HG03025 (cell line): ENCODE measurements around the gene ACKR4.
A peak's percentile ranks its signal among the peaks of the same experiment; 100 is the strongest.
"Not testable (repeated sequence)": the region's sequence is repeated elsewhere in the genome, so short reads cannot be mapped to it uniquely, and the experiment has no call there.

Experiments
- ATAC-seq: cut with Tn5 transposase; IDR thresholded peaks from one replicate; pipeline ENCODE4 v1.9.1; 2021; ENCODE audit warnings: mild to moderate bottlenecking, moderate library complexity; ENCODE audit not compliant: unreplicated experiment, low FRiP score

ACKR4 gene

DNA sequence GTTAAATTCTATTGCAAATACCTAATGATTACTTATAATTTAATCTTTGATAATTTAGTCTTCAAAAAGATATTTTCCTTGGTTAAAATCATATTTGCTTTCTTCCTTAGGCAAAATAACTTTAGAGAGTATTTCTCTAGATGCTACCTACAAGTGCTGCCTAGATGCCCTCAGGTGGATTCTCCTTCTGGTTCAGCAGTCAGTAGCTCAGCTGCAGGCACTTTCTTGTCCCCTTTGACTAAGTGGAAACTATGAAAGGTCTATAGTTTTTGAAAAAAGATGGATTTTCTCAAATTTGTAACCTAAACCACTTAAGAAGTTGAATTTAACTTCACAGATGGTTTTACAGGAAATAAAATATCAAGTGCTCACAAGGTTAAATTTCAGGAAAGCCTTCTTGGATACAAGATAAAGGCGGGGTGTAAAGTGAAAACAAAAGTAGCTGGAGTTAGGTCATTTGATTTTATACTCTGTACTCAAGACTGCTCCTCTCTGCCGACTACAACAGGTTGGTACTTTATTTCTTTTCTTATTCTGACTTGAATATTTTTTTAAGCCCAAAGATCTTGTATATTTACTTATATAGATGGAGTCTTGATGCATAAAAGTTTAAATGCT is at the start of gene ACKR4:
TSS of gene ACKR4 (plus strand) at position 455 of the 618 bp plus-strand sequence. CDS start 3,128 bp downstream, outside the sequence.
- ATAC-seq, result no peak

DNA sequence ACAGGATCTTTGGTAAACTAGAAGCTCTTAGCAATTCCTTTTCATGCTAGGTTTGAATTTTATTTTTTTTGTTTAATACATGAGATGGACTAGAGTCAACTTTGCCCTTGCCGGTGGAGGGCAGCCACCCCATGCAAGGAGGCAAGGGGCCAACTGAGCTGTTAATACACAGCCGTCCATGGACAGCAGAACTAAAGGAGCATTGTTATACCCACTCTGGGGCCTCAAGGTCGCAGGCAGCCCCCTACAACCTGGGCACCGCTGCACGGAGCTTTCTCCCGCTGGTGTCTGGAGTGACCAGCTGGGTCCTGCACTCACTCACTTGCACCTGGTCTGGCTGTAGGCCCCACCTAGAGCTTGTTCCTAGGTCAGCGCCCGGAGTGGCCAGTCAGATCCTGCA is 47.9 kb upstream of the ACKR4 start:
- ATAC-seq, result no peak

GRCh38 chr3:132549890-132550578 is 47.0 kb upstream of the ACKR4 start:
- ATAC-seq, result peak; percentile 74

GRCh38 chr3:132550579-132551305 is 46.3 kb upstream of the ACKR4 start:
- ATAC-seq, result no peak

- ATAC-seq, result no peak
Measured at GRCh38 chr3:132553826-132554225, 43.2 kb upstream of the ACKR4 start.

GRCh38 chr3:132554437-132554836 is 42.6 kb upstream of the ACKR4 start:
- ATAC-seq, result no peak

DNA sequence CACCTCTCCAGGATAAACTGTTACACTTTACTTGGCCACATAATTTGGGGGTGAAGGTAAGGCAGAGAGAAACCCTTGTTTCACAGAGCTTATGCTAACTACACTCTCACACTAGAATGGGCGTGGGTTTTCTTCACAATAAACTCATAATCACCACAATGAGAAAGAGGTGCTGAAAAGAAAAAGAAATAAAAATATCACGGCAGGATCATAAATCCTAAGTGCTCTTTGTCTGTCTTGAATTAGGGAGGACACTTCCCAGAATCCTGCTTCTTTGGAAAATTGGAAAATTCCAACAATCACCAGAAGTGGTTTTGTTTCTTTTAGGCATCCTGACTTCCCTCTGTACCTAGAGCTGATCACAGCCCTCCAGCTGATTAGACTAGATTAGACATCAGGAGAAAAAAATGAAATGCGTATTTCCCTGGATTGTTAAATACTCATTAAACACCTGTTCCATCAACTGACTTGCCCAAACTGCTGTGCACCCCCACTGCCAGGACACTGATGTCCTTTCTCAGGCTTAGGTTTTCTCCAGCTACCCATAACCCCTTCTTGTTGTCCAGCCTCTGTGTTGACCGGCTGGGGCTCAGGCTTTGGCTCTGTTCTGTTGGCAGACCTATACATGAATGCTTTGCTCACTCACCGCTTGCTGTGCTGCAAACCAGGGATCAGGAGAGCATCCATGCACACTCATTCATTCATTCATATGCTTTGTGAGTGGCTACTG is 41.6 kb upstream of the ACKR4 start:
- ATAC-seq, result no peak

GRCh38 chr3:132556036-132556386 is 41.1 kb upstream of the ACKR4 start:
- ATAC-seq, result not testable (repeated sequence)

DNA sequence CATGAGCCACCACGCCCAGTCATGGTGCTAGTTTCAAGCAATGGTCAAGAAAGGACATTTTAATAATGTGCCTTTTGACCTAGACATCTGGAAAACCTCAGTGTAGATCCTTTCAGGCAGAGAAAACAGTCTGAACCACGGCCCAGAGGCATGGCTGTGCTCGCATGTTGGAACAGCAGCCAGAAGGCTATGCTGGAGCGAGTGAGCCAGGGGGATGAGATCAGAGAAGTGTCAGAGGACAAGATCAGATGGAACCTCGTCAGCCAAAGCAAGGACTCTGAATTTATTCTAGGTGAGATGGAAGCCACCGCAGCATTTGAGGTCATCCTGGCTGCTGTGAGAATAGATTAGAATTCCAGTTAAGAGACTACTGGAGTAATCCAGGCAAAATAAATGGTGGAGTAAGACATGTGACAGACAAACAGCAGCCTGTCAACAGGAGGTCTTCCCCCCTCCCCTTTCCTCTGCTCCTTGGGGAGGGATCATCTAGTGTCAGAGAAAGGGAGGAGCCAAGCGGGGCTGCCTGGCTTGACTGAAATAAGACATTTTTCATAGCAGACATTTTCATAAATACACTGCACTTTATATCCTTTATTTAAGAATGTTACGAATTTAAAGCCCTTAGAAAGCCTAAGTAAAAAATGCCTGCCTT is 40.4 kb upstream of the ACKR4 start:
- ATAC-seq, result no peak

- ATAC-seq, result no peak
Measured at GRCh38 chr3:132561003-132561402, 36.1 kb upstream of the ACKR4 start.

DNA sequence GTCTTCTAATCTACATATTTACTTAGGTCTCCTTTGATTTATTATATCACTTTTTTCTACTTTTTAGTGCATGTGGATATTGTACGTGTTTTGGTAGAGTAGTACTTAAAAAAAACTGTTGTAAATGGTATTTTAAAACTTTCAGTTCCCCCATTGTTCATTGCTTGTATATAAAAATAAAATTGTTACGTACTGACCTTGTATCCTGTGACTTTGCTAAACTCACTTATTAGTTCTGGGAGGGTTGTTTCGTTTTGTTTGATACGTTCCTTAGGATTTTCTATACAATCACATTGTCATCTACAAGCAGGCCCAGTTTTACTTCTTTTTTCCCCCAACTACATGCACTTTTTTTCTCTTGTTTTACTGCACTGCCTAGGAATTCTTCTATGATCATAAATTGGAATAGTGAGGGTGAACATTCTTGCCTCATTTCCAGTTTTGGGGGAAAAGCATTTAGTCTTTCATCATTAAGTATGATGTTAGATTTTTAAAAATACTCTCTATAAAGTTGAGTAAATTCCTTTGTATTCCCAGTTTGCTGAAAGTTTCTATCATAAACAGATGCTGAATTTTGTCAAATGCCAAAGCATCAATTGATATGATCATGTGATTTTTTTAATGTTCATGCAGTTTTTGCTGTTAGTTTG is 33.5 kb upstream of the ACKR4 start:
- no peak for ATAC-seq

- no peak for ATAC-seq
Measured at GRCh38 chr3:132564070-132564465, 33.0 kb upstream of the ACKR4 start.

- ATAC-seq, result no peak
Measured at GRCh38 chr3:132568422-132568821, 28.6 kb upstream of the ACKR4 start.

DNA sequence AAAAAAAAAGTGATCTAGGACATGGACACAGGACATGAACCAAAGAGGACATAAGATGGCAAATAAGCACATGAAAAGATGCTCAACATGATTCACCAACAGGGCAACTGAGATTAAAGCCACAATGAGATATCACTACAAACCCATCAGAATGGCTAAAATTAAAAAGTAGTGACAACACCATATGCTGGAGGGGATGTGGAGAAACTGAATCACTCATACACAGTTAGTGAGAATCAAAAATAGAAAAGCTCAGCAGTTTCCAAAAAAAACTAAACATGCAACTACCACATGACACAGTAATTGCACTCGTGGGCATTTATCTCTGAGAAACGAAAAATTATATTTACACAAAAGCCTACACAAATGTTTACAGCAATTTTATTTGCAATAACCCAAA is 27.9 kb upstream of the ACKR4 start:
- ATAC-seq, result no peak

GRCh38 chr3:132569580-132569979 is 27.5 kb upstream of the ACKR4 start:
- ATAC-seq, result no peak

DNA sequence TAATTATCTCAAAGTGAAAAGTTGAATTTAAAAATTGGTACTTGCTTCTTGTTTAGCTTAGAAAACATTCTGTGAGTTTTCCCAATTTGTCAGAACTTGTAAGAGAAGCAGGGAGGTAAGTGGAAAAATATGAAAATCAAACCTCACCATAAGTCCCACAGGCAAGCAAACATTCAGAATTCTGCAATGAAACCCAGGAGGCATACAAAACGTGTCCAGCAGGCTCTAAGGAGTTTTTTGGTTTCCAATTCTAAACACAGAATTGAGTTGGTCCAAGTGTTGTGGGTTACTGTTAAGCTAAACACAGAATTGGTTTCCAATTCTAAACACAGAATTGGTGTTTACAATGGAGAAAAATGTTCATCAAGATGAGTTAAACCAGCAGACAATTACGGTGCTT is 27.1 kb upstream of the ACKR4 start:
- no peak for ATAC-seq

GRCh38 chr3:132573797-132574211 is 23.3 kb upstream of the ACKR4 start:
- ATAC-seq, result no peak

DNA sequence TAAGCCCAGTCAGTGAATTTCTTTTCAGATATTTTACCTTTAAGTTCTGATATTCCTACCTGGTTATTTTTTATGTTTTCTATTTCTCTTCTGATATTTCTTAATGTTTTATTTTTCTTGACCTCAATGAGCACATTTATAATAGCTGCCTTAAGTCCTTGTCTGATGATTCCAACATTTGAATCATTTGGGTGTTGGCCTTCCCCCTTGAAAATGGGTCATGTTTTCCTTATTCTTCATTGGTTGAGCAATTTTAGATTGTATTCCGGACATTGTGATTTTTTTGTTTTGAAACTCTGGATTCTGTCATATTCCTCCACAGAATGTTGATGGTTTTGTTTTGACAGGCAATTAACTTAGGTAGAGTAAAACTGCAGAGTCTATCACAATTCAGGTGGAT is 9.7 kb upstream of the ACKR4 start:
- no peak for ATAC-seq

DNA sequence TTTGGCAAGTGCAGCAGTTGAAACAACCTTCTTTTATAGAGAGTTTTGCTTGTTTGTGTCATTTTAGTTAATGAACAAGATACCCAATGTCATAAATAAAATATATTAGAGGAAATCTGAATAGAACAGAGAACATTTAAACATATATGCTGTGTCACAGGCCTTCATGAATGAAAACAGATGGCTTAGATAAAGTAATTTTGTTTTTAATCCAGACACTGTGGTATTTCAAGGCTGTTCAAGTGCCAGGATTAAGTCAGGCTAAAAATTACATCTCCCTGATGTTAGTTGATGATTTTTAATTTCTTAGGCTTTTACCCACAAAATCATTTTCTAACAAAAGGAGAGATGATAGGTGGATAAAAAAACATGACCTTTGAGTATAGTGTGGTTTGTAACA is 4.9 kb upstream of the ACKR4 start:
- ATAC-seq, result no peak
